Measurements from ENCODE around the gene TRIM63.
"Not testable (repeated sequence)": the region's sequence is repeated elsewhere in the genome, so short reads cannot be mapped to it uniquely, and the experiment has no call there.

Gene TRIM63

DNA sequence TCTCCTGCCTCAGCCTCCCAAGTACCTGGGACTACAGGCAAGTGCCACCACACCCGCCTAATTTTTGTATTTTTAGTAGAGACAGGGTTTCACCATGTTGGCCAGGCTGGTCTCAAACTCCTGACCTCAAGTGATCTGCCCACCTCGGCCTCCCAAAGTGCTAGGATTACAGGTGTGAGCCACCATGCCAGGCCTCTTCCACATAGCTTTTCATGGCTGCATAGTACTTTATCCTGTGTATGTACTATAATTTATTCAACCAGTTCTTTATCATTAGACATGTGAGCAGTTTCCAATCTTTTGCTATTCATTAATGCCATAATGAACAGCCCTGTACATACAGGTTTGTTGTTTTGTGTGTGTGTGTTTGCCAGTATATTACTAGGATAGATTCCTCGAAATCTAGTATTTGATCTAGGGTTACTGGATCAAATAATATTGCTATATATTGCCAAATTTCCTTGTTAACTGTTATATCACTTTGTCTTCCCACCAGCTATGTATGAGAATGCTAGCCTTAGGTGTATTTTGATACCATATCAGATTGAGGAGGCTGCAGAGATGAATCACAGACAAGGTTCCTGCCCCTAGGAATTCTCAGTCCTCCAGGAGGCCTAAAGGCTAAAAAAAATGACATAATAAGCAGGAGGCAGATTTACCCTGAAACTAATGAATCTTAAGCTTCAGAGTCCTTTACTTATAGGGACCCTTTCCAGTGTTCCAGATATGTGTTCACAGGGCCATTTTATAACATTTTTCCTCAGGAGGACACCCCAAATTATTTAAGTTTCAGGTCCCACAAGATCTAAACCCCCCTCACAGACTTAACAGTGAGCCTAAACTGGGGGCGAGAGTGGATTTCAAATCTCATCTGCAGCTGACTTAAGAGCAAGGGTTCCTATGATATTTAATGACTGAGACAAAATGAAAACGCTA is 42.1 kb upstream of the TRIM63 start:
- POLR2A ChIA-PET: no interaction called here
- CTCF ChIA-PET: interaction anchor here (0.6 to 10.3 kb wide), 5 partner anchors 30 to 255 kb away, joined by 3 to 115 read pairs (median 4); partner anchors contain the start of genes CEP85 and ZNF593
- DNase-seq (ENCODE audit: extremely low spot score): no peak
- TF ChIP-seq CTCF (IDR thresholded peaks at IDR 0.05; ENCODE audit: control extremely low read depth, extremely low read depth, low read depth, missing control alignments): no peak

DNA sequence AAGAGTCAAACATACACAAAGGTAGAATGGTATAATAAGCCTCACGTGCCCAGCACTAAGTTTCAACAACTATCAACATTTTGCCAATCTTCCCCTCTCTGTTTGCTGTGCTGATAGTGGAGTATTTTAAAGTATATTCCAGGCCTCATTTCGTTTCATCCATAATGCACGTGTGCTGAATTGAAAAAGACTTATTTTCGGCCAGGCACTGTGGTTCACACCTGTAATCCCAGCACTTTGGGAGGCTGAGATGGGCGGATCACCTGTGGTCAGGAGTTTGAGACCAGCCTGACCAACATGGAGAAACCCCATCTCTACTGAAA is 37.8 kb upstream of the TRIM63 start:
- POLR2A ChIA-PET; DNase-seq (ENCODE audit: extremely low spot score): not testable (repeated sequence)
- CTCF ChIA-PET: interaction anchor here (0.6 to 6.3 kb wide), 13 partner anchors 14 to 312 kb away, joined by 3 to 151 read pairs (median 4); partner anchors contain the start of gene ZNF593

DNA sequence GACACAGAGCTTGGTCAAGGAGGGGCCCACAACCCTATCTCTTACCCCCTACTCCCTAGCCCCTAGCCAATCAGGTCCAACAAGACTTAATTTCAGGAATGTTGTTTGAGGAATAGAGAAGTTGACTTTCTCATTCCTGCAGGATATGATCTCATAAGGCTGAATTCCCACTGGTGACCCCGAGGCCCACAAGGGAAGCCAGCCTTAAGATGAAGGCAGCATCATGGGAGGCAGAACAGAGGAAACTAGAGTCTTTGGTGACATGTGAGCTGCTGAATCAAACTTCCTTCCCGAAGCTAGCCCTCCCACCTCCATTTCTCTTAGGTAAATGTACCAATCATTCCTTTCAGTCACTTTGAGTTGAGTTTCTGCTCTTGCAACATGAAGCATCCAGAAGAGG is 35.1 kb upstream of the TRIM63 start:
- ChIA-PET CTCF (interaction anchor here (0.8 to 6.3 kb wide), 9 partner anchors 11 to 314 kb away, joined by 3 to 151 read pairs (median 5); partner anchors contain the start of gene ZNF593), POLR2A (no interaction called here)
- DNase-seq (ENCODE audit: extremely low spot score): no peak
- TF ChIP-seq CTCF (IDR thresholded peaks at IDR 0.05; ENCODE audit: control extremely low read depth, extremely low read depth, low read depth, missing control alignments): no peak

DNA sequence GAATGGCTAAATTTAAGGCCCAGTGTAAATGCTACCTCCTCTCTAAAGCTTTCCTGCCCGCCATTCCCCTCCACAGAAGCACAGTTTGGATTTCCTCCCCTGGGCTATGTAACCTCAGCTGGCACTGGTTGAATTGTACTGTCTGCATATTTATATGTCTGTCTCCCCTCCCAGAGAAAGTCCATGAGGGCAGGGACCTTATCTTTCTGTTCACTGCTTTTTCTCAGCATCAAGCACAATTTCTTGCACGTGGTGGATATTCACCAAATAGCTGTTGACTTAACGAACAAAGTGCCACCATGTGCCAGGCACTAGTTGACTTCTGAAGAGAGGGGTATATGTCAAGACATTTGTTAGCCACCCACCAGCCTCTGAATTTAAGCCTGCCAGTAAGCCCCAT is 34.7 kb upstream of the TRIM63 start:
- no peak for TF ChIP-seq CTCF (IDR thresholded peaks at IDR 0.05; ENCODE audit: control extremely low read depth, extremely low read depth, low read depth, missing control alignments)
- ChIA-PET POLR2A (no interaction called here), CTCF (interaction anchor here (0.8 to 6.3 kb wide), 8 partner anchors 26 to 314 kb away, joined by 3 to 151 read pairs (median 6); partner anchors contain the start of gene ZNF593)
- no peak for DNase-seq (ENCODE audit: extremely low spot score)

DNA sequence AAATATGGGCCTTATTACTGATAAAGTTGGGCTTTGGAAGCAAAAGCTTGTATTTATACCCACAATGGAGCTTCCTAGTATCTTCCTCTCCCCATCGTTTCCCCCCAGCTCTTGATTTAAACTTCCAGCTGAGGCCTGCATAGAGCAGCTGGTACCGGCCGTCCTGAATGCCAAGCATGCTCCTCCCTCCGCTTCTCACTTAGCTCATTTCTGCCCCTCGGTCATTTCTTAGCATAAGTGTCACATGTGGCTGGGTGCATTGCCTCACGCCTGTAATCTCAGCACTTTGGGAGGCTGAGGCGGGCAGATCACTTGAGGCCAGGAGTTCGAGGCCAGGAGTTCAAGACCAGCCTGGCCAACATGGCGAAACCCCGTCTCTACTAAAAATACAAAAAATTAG is 32.8 kb upstream of the TRIM63 start:
- CTCF ChIA-PET: interaction anchor here (0.7 to 6.3 kb wide), 4 partner anchors 13 to 317 kb away, joined by 3 to 151 read pairs (median 4); no protein-coding TSS in a partner anchor
- POLR2A ChIA-PET; DNase-seq (ENCODE audit: extremely low spot score): not testable (repeated sequence)

- no peak for DNase-seq (ENCODE audit: extremely low spot score)
- ChIA-PET CTCF (interaction anchor here (0.7 to 6.3 kb wide), 3 partner anchors 27 to 317 kb away, joined by 3 to 151 read pairs (median 4); no protein-coding TSS in a partner anchor), POLR2A (no interaction called here)
- no peak for TF ChIP-seq CTCF (IDR thresholded peaks at IDR 0.05; ENCODE audit: control extremely low read depth, extremely low read depth, low read depth, missing control alignments)
Observed at GRCh38 chr1:26099780-26100179, 32.4 kb upstream of the TRIM63 start.

- ChIA-PET POLR2A (no interaction called here), CTCF (no interaction called here)
- TF ChIP-seq CTCF (IDR thresholded peaks at IDR 0.05; ENCODE audit: control extremely low read depth, extremely low read depth, low read depth, missing control alignments): no peak
- no peak for DNase-seq (ENCODE audit: extremely low spot score)
Observed at GRCh38 chr1:26098602-26099001, 31.2 kb upstream of the TRIM63 start.
